Measurements from ENCODE around the gene ALKBH3. TPM values are rescaled to one million over a fixed set of nuclear protein-coding genes. Genes with fewer than 3 reads are reported as not detected.

The ALKBH3 gene
- polyA plus RNA-seq, 2 of the 4 experiments (the other 2 are of a cell fraction): 22.9 to 50.2 TPM

DNA sequence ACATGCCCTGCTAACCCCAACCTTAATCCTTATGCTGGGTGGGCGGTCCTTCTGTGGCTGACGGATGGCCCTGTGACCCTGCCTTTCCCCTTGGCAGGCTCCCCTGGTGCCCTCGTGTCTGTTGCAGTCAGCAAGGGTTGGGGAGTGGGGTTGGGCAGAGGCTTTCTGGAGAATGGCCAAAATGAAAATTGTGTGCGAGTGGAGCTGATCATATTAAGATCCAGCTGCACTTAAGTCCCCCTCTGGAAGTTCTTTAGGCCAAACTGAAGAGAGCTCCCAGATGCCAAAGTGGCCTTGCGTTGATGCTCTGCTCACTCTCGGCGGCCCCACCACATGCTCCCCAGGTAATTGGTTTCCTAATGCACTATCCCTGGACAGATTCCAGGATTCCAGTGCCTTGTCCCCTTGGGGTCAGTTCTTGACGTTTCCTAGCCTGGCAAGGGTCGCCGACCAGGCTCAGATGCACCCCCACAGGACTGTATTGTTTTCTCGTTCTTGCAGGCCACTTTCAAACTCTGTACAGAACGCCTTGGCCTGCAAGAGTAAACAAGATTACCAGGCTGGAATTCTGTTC is 45.4 kb downstream of the ALKBH3 start:
- POLR2A ChIA-PET: no interaction called here
- no peak for FAIRE-seq
- H3K9me3 ChIP-seq: no peaks in the 10 kb centered on the region
- TF ChIP-seq EP300 (IDR thresholded peaks at IDR 0.05) (no peak), FOXS1 (CRISPR knock-in tag; IDR thresholded peaks at IDR 0.05) (no peak), GATA3 (IDR thresholded peaks at IDR 0.05; ENCODE audit: borderline replicate concordance) (no peak), NFE2L2 (conservative IDR thresholded peaks at IDR 0.05; ENCODE audit: low read length) (no peak), POLR2AphosphoS2 (conservative IDR thresholded peaks at IDR 0.05; ENCODE audit: low read length) (no peak), ESRRA (IDR thresholded peaks at IDR 0.05; ENCODE audit: borderline replicate concordance, low read length) (no peak), BHLHE40 (IDR thresholded peaks at IDR 0.05; ENCODE audit: low read depth, low read length) (no peak), CHD2 (IDR thresholded peaks at IDR 0.05; ENCODE audit: low read length, partially characterized antibody) (no peak), KDM5A (IDR thresholded peaks at IDR 0.05) (no peak), RNF2 (IDR thresholded peaks at IDR 0.05; ENCODE audit: borderline replicate concordance, low read depth) (no peak), PHF8 (IDR thresholded peaks at IDR 0.05; ENCODE audit: borderline replicate concordance, low read depth) (no peak), RAD21 (conservative IDR thresholded peaks at IDR 0.05 in 1 of 2, IDR thresholded peaks at IDR 0.05 in 1 of 2) (no peak), TFCP2L1 (CRISPR knock-in tag; IDR thresholded peaks at IDR 0.05) (no peak), RARB (CRISPR knock-in tag; IDR thresholded peaks at IDR 0.05) (no peak)
- no peak for DNase-seq (ENCODE audit: low read depth in 1 of 2, low spot score in 1 of 2)
- no peak overlapping the region for H3K4me3 ChIP-seq
- no peak overlapping the region for H3K27ac ChIP-seq
- peaks cover 12% of the 10 kb centered on the region for H3K4me1 ChIP-seq
- ATAC-seq: no peak
- H3K4me2 ChIP-seq: no peak overlapping the region
- 78% methylated on average over 12 of the region's 12 CpGs for WGBS (ENCODE audit: missing lambda C conversion rate)
- CTCF ChIA-PET: interaction anchor here (1.1 to 14.2 kb wide), 4 partner anchors 12 to 111 kb away, joined by 3 to 129 read pairs (median 41); partner anchors contain the start of gene C11orf96

DNA sequence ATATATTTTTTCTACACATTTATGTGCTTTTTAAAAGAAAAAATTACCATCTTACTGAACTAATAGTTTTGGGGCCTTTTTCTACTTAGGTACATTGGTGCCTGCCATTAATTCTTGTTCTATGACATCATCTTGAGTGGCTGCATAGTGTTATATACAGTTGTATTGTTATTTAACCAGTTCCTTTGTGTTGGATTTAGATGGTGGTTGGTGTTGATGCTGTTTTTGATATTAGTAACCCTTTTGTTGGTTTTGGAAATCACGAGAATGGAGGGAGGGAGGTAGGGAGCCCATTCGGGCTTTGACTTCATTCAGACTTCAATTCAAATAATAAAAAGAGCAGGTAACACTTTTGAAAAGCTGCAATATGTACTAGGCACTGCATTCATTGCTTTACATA is 46.4 kb downstream of the ALKBH3 start:
- POLR2A ChIA-PET: no interaction called here
- WGBS (ENCODE audit: missing lambda C conversion rate): 70% methylated on average over 2 of the region's 2 CpGs

More for the DNA sequence above, 46.4 kb downstream of the ALKBH3 start:
- CTCF ChIA-PET: interaction anchor here (1.1 to 14.2 kb wide), 5 partner anchors 10 to 110 kb away, joined by 3 to 129 read pairs (median 5); partner anchors contain the start of gene C11orf96
- H3K27ac ChIP-seq: no peak overlapping the region
- FAIRE-seq: no peak
- no peak overlapping the region for H3K4me3 ChIP-seq
- H3K4me1 ChIP-seq: peaks cover 6% of the 10 kb centered on the region; the same call in 1 of the 3 replicates
- H3K9me3 ChIP-seq: no peaks in the 10 kb centered on the region
- H3K4me2 ChIP-seq: no peak overlapping the region
- no peak for DNase-seq (ENCODE audit: low read depth in 1 of 2, low spot score in 1 of 2)
- no peak for ATAC-seq
- TF ChIP-seq NR3C1 (IDR thresholded peaks at IDR 0.05) (no peak), SMC3 (IDR thresholded peaks at IDR 0.05) (no peak), TP53 (CRISPR knock-in tag; IDR thresholded peaks at IDR 0.05) (no peak), FOSB (CRISPR knock-in tag; IDR thresholded peaks at IDR 0.05) (no peak), CHD4 (IDR thresholded peaks at IDR 0.05; ENCODE audit: borderline replicate concordance) (no peak), POLR2A (IDR thresholded peaks at IDR 0.05; ENCODE audit: low read length) (no peak), CEBPB (IDR thresholded peaks at IDR 0.05) (no peak), HEYL (CRISPR knock-in tag; IDR thresholded peaks at IDR 0.05) (no peak), MYC (IDR thresholded peaks at IDR 0.05; ENCODE audit: borderline replicate concordance, low read length) (no peak), MAZ (IDR thresholded peaks at IDR 0.05; ENCODE audit: borderline replicate concordance, low read depth, low read length) (no peak), RAD21 (conservative IDR thresholded peaks at IDR 0.05 in 1 of 2, IDR thresholded peaks at IDR 0.05 in 1 of 2) (no peak), ZSCAN20 (CRISPR knock-in tag; IDR thresholded peaks at IDR 0.05) (no peak), JUN (IDR thresholded peaks at IDR 0.05) (no peak), NFE2L2 (conservative IDR thresholded peaks at IDR 0.05; ENCODE audit: low read length) (no peak), CHD2 (IDR thresholded peaks at IDR 0.05; ENCODE audit: low read length, partially characterized antibody) (no peak)
- TF ChIP-seq, protein P1, sequence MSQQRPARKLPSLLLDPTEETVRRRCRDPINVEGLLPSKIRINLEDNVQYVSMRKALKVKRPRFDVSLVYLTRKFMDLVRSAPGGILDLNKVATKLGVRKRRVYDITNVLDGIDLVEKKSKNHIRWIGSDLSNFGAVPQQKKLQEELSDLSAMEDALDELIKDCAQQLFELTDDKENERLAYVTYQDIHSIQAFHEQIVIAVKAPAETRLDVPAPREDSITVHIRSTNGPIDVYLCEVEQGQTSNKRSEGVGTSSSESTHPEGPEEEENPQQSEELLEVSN (IDR thresholded peaks at IDR 0.05; ENCODE audit: borderline replicate concordance, low read depth): no peak
- TF ChIP-seq, protein P2, sequence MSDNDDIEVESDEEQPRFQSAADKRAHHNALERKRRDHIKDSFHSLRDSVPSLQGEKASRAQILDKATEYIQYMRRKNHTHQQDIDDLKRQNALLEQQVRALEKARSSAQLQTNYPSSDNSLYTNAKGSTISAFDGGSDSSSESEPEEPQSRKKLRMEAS (IDR thresholded peaks at IDR 0.05): no peak
- TF ChIP-seq, protein P3, sequence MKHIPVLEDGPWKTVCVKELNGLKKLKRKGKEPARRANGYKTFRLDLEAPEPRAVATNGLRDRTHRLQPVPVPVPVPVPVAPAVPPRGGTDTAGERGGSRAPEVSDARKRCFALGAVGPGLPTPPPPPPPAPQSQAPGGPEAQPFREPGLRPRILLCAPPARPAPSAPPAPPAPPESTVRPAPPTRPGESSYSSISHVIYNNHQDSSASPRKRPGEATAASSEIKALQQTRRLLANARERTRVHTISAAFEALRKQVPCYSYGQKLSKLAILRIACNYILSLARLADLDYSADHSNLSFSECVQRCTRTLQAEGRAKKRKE (CRISPR knock-in tag; IDR thresholded peaks at IDR 0.05; ENCODE audit: low read depth): no peak
- TF ChIP-seq, protein P4, sequence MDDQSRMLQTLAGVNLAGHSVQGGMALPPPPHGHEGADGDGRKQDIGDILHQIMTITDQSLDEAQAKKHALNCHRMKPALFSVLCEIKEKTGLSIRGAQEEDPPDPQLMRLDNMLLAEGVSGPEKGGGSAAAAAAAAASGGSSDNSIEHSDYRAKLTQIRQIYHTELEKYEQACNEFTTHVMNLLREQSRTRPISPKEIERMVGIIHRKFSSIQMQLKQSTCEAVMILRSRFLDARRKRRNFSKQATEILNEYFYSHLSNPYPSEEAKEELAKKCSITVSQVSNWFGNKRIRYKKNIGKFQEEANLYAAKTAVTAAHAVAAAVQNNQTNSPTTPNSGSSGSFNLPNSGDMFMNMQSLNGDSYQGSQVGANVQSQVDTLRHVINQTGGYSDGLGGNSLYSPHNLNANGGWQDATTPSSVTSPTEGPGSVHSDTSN (IDR thresholded peaks at IDR 0.05): no peak
- TF ChIP-seq, protein P5, sequence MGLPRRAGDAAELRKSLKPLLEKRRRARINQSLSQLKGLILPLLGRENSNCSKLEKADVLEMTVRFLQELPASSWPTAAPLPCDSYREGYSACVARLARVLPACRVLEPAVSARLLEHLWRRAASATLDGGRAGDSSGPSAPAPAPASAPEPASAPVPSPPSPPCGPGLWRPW (IDR thresholded peaks at IDR 0.05): no peak

All from A549 (cell line).